Bladder microvascular endothelial cell (primary cell): ENCODE results near the gene SLC5A11. TPM values are rescaled to one million over a fixed set of nuclear protein-coding genes. Genes with fewer than 3 reads are reported as not detected.

ENCODE experiments used
- total RNA-seq: library from RNA; depleted of rRNA; stranded (reverse); fragments of >200 nt; gene quantifications from 2 replicates; pipeline ENCODE4 v1.2.3, GENCODE V29; 2014

SLC5A11 gene
- not detected in 2 replicates for total RNA-seq

GRCh38 chr16:24845726-24846547 lies at the start of gene SLC5A11:
SLC5A11 (plus strand) TSS chr16:24845963; CDS start chr16:24858644, 12,681 bp downstream.

Other genes with a start within 250 kb of the SLC5A11 start
- 13.4 and 44.4 TPM in 2 replicates for gene TNRC6A, start 116.3 kb upstream of the SLC5A11 start, total RNA-seq
- gene ARHGAP17, start 169.4 kb downstream of the SLC5A11 start, total RNA-seq, result 42.6 and 94.1 TPM in 2 replicates